ENCODE data around the gene ZBTB3.
"Not testable (repeated sequence)": the region's sequence is repeated elsewhere in the genome, so short reads cannot be mapped to it uniquely, and the experiment has no call there.

Gene ZBTB3

DNA sequence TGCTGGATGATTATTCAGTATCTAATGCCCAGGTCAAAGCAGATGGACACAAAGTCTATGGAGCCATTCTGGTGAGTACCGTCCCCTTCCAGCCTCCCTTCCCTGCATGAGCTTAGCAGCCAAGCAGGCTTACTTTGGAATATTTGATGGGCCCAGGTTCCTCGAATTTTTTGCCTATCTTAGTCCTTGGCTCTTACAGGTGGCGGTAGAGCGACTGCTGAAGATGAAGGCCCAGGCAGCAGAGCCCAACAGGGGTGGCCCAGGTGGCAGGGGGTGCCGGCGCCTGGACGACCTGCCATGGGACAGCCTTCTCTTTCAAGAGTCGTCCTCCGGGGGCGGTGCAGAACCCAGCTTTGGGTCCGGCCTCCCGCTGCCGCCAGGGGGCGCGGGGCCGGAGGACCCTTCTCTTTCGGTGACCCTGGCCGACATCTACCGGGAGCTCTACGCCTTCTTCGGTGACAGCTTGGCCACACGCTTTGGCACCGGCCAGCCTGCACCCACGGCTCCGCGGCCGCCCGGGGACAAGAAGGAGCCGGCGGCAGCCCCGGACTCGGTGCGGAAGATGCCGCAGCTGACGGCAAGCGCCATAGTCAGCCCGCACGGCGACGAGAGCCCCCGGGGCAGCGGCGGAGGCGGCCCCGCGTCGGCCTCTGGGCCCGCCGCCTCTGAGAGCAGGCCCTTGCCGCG lies 32.5 kb upstream of the ZBTB3 start:
- Histone ChIP-seq H3K79me2 (ENCODE audit: control insufficient read depth, insufficient read depth, low read length, unreplicated experiment) (peaks cover 37% of the 10 kb centered on the region), H3K27ac (ENCODE audit: low read depth, low read length) (peak overlapping the region; percentile 74), H3K4me3 (ENCODE audit: low read depth, low read length) (peak overlapping the region; percentile 87), H3K27me3 (ENCODE audit: insufficient read depth, low read length) (no peaks in the 10 kb centered on the region), H3K36me3 (ENCODE audit: insufficient read depth, low read length) (no peaks in the 10 kb centered on the region), H3K4me1 (ENCODE audit: control insufficient read depth, insufficient read depth, low read length, unreplicated experiment) (peaks cover 21% of the 10 kb centered on the region), H2AFZ (ENCODE audit: low read length, unreplicated experiment) (peak overlapping the region; percentile 88)

DNA sequence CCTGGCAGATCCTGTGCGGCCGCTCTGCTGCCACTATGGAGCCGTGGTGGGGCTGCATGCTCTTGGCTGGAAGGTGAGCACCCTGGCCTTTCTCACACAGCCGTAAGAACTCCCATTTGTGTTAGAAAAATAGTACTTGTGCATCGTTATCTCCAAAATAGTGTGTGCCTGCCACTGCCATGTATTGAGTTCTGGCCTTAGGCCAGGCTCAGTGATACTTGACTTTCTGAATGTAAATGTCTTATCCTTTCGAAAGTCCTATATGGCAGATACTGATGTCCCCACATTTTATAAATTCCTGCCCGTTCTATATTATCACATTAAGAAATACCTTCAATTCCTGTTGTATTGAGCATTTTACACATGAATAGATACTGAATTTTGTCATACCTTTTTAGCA lies 28.8 kb upstream of the ZBTB3 start:
- no peaks in the 10 kb centered on the region for H3K36me3 ChIP-seq (ENCODE audit: insufficient read depth, low read length)
- no peaks in the 10 kb centered on the region for H3K27me3 ChIP-seq (ENCODE audit: insufficient read depth, low read length)
- no peak overlapping the region for H3K4me3 ChIP-seq (ENCODE audit: low read depth, low read length)
- peaks cover 7% of the 10 kb centered on the region for H3K4me1 ChIP-seq (ENCODE audit: control insufficient read depth, insufficient read depth, low read length, unreplicated experiment)
- no peak overlapping the region for H3K27ac ChIP-seq (ENCODE audit: low read depth, low read length)
- H2AFZ ChIP-seq (ENCODE audit: low read length, unreplicated experiment): no peak overlapping the region
- peaks cover 7% of the 10 kb centered on the region for H3K79me2 ChIP-seq (ENCODE audit: control insufficient read depth, insufficient read depth, low read length, unreplicated experiment)

DNA sequence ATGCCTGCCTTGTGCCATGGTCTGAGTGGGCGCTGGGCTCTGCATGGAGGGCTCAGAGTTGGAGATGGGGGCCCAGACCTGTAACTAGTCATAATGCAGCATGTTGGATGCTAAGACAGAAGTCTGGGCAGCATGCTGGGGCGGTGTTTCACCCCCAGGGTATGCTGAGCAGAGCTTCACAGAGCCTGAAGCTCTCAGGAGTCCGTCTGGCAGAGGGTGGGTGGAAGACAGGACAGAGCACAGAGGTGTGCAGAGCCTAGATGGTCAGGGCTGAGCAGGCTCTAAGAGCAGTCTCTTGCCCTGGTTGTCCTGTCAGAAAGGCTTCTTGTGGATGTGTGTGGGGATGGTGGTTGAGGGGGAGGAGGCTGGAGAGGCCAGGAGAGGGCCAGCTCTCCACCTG lies 24.5 kb upstream of the ZBTB3 start:
- Histone ChIP-seq H3K4me1 (ENCODE audit: control insufficient read depth, insufficient read depth, low read length, unreplicated experiment) (no peaks in the 10 kb centered on the region), H3K36me3 (ENCODE audit: insufficient read depth, low read length) (no peaks in the 10 kb centered on the region), H3K27ac (ENCODE audit: low read depth, low read length) (no peak overlapping the region), H3K4me3 (ENCODE audit: low read depth, low read length) (no peak overlapping the region), H3K27me3 (ENCODE audit: insufficient read depth, low read length) (no peaks in the 10 kb centered on the region), H3K79me2 (ENCODE audit: control insufficient read depth, insufficient read depth, low read length, unreplicated experiment) (no peaks in the 10 kb centered on the region), H2AFZ (ENCODE audit: low read length, unreplicated experiment) (no peak overlapping the region)

DNA sequence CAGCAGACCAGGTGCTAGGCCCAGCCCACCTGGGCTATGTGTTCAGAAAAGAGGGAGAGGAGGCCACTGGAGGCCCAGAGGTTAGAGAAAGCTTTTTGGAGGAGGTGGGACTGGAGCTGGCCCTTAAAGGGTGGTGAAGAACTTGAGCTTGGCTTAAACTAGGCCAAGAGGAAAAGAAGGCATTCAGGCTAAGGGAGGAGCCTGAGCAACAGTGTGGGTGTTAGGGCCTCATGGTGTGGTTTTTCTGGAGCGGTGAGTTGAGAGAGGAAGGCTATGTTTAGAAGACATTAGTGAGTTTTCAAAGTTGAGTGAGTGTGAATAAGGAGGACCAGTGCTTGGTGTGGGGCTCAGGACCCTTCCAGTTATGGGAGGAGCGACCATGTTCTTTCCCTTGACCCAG lies 23.4 kb upstream of the ZBTB3 start:
- H3K79me2 ChIP-seq (ENCODE audit: control insufficient read depth, insufficient read depth, low read length, unreplicated experiment): peaks cover 2% of the 10 kb centered on the region
- H3K4me1 ChIP-seq (ENCODE audit: control insufficient read depth, insufficient read depth, low read length, unreplicated experiment): no peaks in the 10 kb centered on the region
- no peaks in the 10 kb centered on the region for H3K36me3 ChIP-seq (ENCODE audit: insufficient read depth, low read length)
- no peaks in the 10 kb centered on the region for H3K27me3 ChIP-seq (ENCODE audit: insufficient read depth, low read length)
- no peak overlapping the region for H3K27ac ChIP-seq (ENCODE audit: low read depth, low read length)
- no peak overlapping the region for H2AFZ ChIP-seq (ENCODE audit: low read length, unreplicated experiment)
- no peak overlapping the region for H3K4me3 ChIP-seq (ENCODE audit: low read depth, low read length)

DNA sequence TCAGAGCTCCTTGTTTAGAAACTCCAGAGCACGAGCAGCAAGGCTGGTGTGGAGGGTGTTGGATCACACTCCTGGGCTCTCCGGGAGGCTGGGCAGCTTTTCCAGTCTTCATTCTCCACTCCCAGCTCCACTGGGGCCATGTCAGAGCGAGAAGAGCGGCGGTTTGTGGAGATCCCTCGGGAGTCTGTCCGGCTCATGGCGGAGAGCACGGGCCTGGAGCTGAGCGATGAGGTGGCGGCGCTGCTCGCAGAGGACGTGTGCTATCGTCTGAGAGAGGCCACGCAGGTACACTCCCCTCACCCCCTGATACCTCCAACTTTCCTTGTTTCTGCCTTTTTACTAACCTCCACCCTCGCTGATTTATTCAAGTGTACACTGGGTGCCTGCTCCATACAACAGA lies 21.7 kb upstream of the ZBTB3 start:
- Histone ChIP-seq H3K4me1 (ENCODE audit: control insufficient read depth, insufficient read depth, low read length, unreplicated experiment) (peaks cover under 1% of the 10 kb centered on the region), H3K27ac (ENCODE audit: low read depth, low read length) (no peak overlapping the region), H2AFZ (ENCODE audit: low read length, unreplicated experiment) (no peak overlapping the region), H3K79me2 (ENCODE audit: control insufficient read depth, insufficient read depth, low read length, unreplicated experiment) (peaks cover 8% of the 10 kb centered on the region), H3K4me3 (ENCODE audit: low read depth, low read length) (no peak overlapping the region), H3K36me3 (ENCODE audit: insufficient read depth, low read length) (no peaks in the 10 kb centered on the region), H3K27me3 (ENCODE audit: insufficient read depth, low read length) (no peaks in the 10 kb centered on the region)

DNA sequence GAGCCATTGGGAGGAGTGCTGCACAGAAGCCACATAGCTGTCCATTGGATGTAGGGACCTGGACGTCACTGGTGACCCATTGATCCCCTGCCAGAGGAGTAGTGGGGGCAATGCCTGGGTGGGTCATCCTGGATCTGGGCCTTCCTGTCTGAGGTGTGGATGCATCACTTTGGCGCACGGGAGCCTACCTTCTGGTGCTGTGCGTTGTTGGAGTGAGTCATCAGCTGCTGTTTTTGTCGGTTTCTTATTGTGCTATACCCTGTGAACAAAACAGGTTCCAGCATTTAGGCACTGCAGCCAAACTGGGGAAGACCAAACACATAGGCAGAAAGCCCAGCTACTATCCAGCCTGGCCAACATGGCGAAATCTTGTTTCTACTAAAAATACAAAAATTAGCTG lies 20.4 kb upstream of the ZBTB3 start:
- H3K27me3 ChIP-seq (ENCODE audit: insufficient read depth, low read length): no peaks in the 10 kb centered on the region
- no peak overlapping the region for H3K27ac ChIP-seq (ENCODE audit: low read depth, low read length)
- H3K36me3 ChIP-seq (ENCODE audit: insufficient read depth, low read length): no peaks in the 10 kb centered on the region
- H3K4me3 ChIP-seq (ENCODE audit: low read depth, low read length): no peak overlapping the region
- peaks cover 5% of the 10 kb centered on the region for H3K4me1 ChIP-seq (ENCODE audit: control insufficient read depth, insufficient read depth, low read length, unreplicated experiment)
- H3K79me2 ChIP-seq (ENCODE audit: control insufficient read depth, insufficient read depth, low read length, unreplicated experiment): peaks cover 8% of the 10 kb centered on the region
- H2AFZ ChIP-seq (ENCODE audit: low read length, unreplicated experiment): no peak overlapping the region

DNA sequence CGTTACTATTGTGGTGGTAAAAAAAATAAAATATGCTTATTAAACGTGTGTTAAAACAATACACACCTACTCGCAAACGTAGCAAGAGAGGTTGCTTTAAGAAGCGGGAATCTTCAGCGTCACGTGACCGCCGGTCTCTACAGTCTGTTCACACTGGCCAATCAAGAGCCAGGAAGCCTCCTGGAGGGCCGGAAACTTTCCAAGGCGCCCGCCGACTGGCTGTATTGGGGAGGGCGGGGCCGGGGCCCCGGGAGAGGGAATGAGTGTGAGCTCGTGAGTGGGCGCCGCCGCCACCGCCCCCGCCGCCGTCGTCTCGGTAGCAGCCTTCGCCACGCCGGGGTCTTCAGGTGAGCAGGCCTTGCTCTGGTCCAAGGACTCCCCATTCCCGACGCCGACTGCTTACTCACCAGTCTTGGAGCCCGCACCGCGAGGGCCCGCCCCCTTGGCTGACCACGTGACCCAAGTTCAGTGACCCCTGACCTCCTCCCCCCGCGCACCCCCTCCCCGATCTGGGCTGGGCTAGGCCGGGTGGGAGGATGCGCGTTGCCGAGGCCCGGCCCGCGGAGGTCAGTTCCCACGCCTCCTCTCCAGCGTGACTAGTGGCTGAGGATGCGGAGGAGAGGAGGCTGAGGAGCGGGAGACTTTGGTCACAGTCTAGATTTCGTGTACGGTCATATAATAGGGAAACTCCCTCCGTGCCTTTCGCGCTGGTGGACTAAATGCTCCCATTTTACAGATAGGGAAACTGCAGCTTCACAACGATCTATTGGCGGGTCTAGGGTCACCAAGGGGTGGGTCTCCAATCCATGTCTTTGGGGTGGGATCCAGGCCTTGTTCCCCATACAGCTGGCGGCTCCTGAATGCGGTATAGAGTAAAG lies 17.4 kb upstream of the ZBTB3 start, which contains the start of gene TAF6L:
TSS of gene TAF6L (plus strand) at position 253 of the 878 bp plus-strand sequence. CDS start 4,388 bp downstream, outside the sequence.
- Histone ChIP-seq H2AFZ (ENCODE audit: low read length, unreplicated experiment) (peak within 1 kb of the TSS; percentile 54), H3K4me3 (ENCODE audit: low read depth, low read length) (peak within 1 kb of the TSS; percentile 79), H3K36me3 (ENCODE audit: insufficient read depth, low read length) (peaks cover 6% of the 10 kb centered on the region; the same call in 1 of the 2 replicates), H3K27ac (ENCODE audit: low read depth, low read length) (peak within 1 kb of the TSS; percentile 83), H3K4me1 (ENCODE audit: control insufficient read depth, insufficient read depth, low read length, unreplicated experiment) (peaks cover 5% of the 10 kb centered on the region), H3K27me3 (ENCODE audit: insufficient read depth, low read length) (no peaks in the 10 kb centered on the region), H3K79me2 (ENCODE audit: control insufficient read depth, insufficient read depth, low read length, unreplicated experiment) (peaks cover 8% of the 10 kb centered on the region)

DNA sequence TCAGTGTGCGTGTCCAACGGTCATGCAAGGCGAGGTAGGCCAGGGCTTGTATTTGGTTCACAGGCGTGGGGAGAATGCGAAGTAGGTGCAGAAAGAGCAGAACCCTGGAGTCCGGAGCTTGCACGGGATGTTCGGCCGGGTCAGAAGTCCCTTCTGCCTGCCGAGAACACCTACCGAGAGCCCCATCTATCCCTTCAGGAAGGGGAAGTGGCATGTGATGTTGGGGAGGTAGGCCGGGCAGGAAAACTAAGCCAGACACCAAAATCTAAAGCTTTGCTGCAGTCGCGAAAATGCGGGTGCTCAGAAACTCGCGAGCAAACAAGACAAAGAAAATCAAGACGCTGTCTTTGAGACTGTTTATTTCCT lies 16.8 kb upstream of the ZBTB3 start:
- Histone ChIP-seq H3K4me3 (ENCODE audit: low read depth, low read length) (peak overlapping the region; percentile 79), H3K4me1 (ENCODE audit: control insufficient read depth, insufficient read depth, low read length, unreplicated experiment) (peaks cover 5% of the 10 kb centered on the region), H3K36me3 (ENCODE audit: insufficient read depth, low read length) (peaks cover 7% of the 10 kb centered on the region; the same call in 1 of the 2 replicates), H3K79me2 (ENCODE audit: control insufficient read depth, insufficient read depth, low read length, unreplicated experiment) (peaks cover 8% of the 10 kb centered on the region), H2AFZ (ENCODE audit: low read length, unreplicated experiment) (peak overlapping the region; percentile 46), H3K27ac (ENCODE audit: low read depth, low read length) (peak overlapping the region; percentile 83), H3K27me3 (ENCODE audit: insufficient read depth, low read length) (no peaks in the 10 kb centered on the region)

DNA sequence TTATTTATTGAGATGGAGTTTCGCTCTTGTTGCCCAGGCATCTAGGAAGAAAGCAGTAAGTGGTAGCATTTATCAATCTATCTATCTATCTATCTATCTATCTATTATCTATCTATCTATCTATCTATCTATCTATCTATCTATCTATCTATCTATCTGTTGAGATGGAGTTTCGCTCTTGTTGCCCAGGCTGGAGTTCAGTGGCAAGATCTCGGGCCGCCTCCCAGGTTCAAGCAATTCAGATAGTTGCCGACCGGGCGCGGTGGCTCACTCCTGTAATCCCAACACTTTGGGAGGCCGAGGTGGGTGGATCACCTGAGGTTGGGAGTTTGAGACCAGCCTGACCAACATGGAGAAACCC lies 6.9 kb upstream of the ZBTB3 start:
- not testable (repeated sequence) for H3K27me3 ChIP-seq (ENCODE audit: insufficient read depth, low read length); H3K36me3 ChIP-seq (ENCODE audit: insufficient read depth, low read length); H3K27ac ChIP-seq (ENCODE audit: low read depth, low read length); H2AFZ ChIP-seq (ENCODE audit: low read length, unreplicated experiment); H3K4me1 ChIP-seq (ENCODE audit: control insufficient read depth, insufficient read depth, low read length, unreplicated experiment)
- Histone ChIP-seq H3K4me3 (ENCODE audit: low read depth, low read length) (peak overlapping the region; percentile 86), H3K79me2 (ENCODE audit: control insufficient read depth, insufficient read depth, low read length, unreplicated experiment) (peaks cover 12% of the 10 kb centered on the region)

DNA sequence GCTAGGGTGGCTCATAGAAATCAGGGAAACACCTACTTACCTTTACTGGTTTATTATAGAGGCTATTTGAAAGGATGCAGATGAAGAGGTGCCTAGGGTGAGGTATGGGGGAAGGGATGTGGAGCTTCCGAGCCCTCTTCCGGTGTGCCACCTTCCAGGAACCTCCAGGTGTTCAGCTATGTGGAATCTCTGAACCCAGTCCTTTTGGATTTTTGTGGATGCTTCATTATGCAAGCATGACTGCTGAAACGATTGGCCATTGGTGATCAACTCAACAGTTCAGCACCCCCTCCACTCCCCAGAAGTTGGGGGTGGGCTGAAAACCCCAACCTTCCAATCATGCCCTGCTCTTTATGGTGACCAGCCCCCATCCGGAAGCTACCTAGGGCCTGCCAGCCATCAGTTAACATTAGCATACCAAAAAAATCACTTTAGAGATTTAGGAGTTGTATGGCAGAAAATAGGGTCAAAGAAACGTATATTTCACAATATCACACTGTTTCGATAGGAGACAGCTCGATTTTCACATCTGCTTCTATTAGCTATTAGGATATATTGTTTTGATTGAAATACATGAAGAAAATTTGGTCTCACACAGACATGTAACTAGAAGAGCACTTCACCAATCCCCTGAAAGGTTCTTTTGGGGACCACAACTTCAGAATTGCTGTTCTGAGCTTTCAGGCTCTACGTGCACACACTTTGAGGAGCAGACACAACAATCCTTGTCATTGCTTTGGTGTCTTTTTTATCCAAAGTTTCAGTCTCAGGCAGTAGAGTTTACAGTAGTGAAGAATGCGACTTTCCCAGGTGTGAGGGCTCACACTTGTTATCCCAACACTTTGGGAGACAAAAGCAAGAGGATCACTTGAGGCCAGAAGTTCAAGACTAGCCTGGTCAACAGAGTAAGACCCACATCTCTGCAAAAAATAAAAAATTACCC lies 4.2 kb upstream of the ZBTB3 start:
- Histone ChIP-seq H3K4me3 (ENCODE audit: low read depth, low read length) (no peak overlapping the region), H3K27me3 (ENCODE audit: insufficient read depth, low read length) (no peaks in the 10 kb centered on the region), H3K4me1 (ENCODE audit: control insufficient read depth, insufficient read depth, low read length, unreplicated experiment) (peaks cover 8% of the 10 kb centered on the region), H2AFZ (ENCODE audit: low read length, unreplicated experiment) (no peak overlapping the region), H3K27ac (ENCODE audit: low read depth, low read length) (no peak overlapping the region), H3K79me2 (ENCODE audit: control insufficient read depth, insufficient read depth, low read length, unreplicated experiment) (peaks cover 12% of the 10 kb centered on the region), H3K36me3 (ENCODE audit: insufficient read depth, low read length) (peaks cover 4% of the 10 kb centered on the region; the same call in 1 of the 2 replicates)

Measured in ACC112 (cell line).